ENCODE data around the gene CYP4B1. TPM values are rescaled to one million over a fixed set of nuclear protein-coding genes. Genes with fewer than 3 reads are reported as not detected.
"Not testable (repeated sequence)": the region's sequence is repeated elsewhere in the genome, so short reads cannot be mapped to it uniquely, and the experiment has no call there.

Gene CYP4B1
- polyA plus RNA-seq, 4 donors: 0.81 to 28.9 (median 1.4) TPM

DNA sequence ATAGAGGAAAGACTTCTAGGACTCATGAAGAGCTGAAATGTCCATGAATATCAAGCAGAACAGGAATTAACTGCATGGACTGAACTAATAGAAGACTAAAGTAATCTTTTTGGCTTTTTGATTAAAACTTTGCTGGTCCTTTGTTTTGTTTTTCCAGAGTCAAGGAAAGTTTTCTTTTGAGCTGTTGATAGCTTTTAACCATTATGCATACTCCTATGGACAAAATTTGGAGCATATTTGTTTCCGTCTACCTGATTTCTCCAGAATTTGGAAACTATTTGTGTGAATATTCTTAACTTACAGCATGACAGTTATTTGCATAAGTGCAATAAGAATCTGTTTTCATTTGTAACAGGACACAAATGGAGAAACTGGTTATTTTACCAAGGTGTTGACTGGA lies 24.5 kb upstream of the CYP4B1 start:
- Histone ChIP-seq H3K27ac (ENCODE audit: low read depth in 1 of 3, low read length in 2 of 3) (no peak overlapping the region), H3K36me3 (ENCODE audit: control insufficient read depth in 3 of 3, insufficient read depth in 2 of 3, low read depth in 1 of 3, low read length in 3 of 3) (peaks cover 0 to 2% (median 0%) of the 10 kb centered on the region in 3 donors), H3K4me1 (ENCODE audit: control insufficient read depth in 3 of 3, insufficient read depth in 2 of 3, low read depth in 1 of 3, low read length in 2 of 3) (no peaks in the 10 kb centered on the region), H3K9me3 (ENCODE audit: control insufficient read depth in 2 of 2, insufficient read depth in 1 of 2, low read depth in 1 of 2, low read length in 1 of 2) (peaks cover 8 to 30% of the 10 kb centered on the region in 2 donors), H3K27me3 (ENCODE audit: control insufficient read depth in 3 of 3, insufficient read depth in 3 of 3, low read length in 3 of 3) (peaks cover 0 to under 1% (median 0%) of the 10 kb centered on the region in 3 donors), H3K4me3 (ENCODE audit: low read depth in 1 of 3, low read length in 3 of 3) (no peak overlapping the region)
- WGBS, 3 donors: 93 to 100% (median 95%) methylated on average over 1 of the region's 1 CpG
- DNase-seq (no peak), FAIRE-seq (no peak)

DNA sequence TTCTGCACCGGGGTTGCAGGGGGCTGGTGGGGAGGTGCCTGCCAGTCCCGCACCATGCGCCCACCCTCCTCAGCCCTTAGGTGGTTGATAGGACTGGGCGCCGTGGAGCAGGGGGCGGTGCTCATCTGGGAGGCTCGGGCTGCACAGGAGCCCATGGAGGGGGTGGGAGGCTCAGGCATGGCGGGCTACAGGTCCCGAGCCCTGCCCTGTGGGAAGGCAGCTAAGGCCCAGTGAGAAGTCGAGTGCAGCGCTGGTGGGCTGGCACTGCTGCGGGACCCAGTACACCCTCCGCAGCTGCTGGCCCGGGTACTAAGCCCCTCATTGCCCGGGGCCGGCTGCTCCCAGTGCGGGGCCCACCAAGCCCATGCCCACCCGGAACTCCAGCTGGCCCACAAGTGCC lies 20.4 kb upstream of the CYP4B1 start:
- H3K4me1 ChIP-seq (ENCODE audit: control insufficient read depth in 3 of 3, insufficient read depth in 2 of 3, low read depth in 1 of 3, low read length in 2 of 3); H3K9me3 ChIP-seq (ENCODE audit: control insufficient read depth in 2 of 2, insufficient read depth in 1 of 2, low read depth in 1 of 2, low read length in 1 of 2); H3K4me3 ChIP-seq (ENCODE audit: low read depth in 1 of 3, low read length in 3 of 3); H3K36me3 ChIP-seq (ENCODE audit: control insufficient read depth in 3 of 3, insufficient read depth in 2 of 3, low read depth in 1 of 3, low read length in 3 of 3); H3K27ac ChIP-seq (ENCODE audit: low read depth in 1 of 3, low read length in 2 of 3); H3K27me3 ChIP-seq (ENCODE audit: control insufficient read depth in 3 of 3, insufficient read depth in 3 of 3, low read length in 3 of 3); DNase-seq; FAIRE-seq: not testable (repeated sequence)
- 94 to 96% (median 96%) methylated on average over 17 to 18 of the region's 18 CpGs for whole genome bisulfite sequencing, 3 donors

DNA sequence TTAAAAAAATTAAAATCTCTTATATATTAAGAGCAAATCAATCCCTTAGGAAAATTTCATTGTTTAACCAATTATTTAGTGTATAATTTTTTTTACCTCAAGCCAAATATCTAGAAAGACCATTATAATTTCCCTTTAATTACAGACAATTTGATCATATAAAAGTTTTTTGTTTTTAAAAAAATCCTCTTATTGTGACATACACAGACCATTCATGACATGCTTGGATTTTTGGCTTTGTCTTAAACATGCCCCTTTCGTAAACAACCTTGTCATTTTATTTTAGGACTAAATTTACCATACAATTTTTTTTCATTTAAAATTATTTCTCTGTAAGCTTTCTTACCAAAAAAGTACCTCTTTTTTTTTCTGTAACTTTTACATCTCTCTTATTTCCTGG lies 14.2 kb upstream of the CYP4B1 start:
- Histone ChIP-seq H3K36me3 (ENCODE audit: control insufficient read depth in 3 of 3, insufficient read depth in 2 of 3, low read depth in 1 of 3, low read length in 3 of 3) (no peaks in the 10 kb centered on the region), H3K27ac (ENCODE audit: low read depth in 1 of 3, low read length in 2 of 3) (no peak overlapping the region), H3K4me3 (ENCODE audit: low read depth in 1 of 3, low read length in 3 of 3) (no peak overlapping the region), H3K27me3 (ENCODE audit: control insufficient read depth in 3 of 3, insufficient read depth in 3 of 3, low read length in 3 of 3) (no peaks in the 10 kb centered on the region), H3K9me3 (ENCODE audit: control insufficient read depth in 2 of 2, insufficient read depth in 1 of 2, low read depth in 1 of 2, low read length in 1 of 2) (peaks cover 0 to 12% of the 10 kb centered on the region in 2 donors), H3K4me1 (ENCODE audit: control insufficient read depth in 3 of 3, insufficient read depth in 2 of 3, low read depth in 1 of 3, low read length in 2 of 3) (peaks cover 0 to 5% (median 0%) of the 10 kb centered on the region in 3 donors)
- DNase-seq (no peak), FAIRE-seq (peak; percentile 15)
- 79 to 92% (median 92%) methylated on average over 1 of the region's 1 CpG for WGBS, 3 donors

DNA sequence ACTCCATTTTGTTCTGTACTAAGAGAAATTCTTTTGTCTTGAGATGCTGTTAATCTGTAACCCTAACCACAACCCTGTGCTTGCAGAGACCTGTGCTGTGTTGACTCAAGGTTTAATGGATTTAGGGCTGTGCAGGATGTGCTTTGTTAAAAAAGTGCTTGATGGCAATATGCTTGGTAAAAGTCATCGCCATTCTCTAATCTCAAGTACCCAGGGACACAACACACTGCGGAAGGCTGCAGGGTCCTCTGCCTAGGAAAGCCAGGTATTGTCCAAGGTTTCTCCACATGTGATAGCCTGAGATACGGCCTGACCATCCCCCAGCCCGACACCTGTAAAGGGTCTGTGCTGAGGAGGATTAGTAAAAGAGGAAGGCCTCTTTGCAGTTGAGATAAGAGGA lies 10.2 kb upstream of the CYP4B1 start:
- FAIRE-seq: not testable (repeated sequence)

GRCh38 chr1:46790446-46791101 lies 8.3 kb upstream of the CYP4B1 start:
- DNase-seq: no peak
- H3K36me3 ChIP-seq (ENCODE audit: control insufficient read depth in 3 of 3, insufficient read depth in 2 of 3, low read depth in 1 of 3, low read length in 3 of 3): no peaks in the 10 kb centered on the region

More for the DNA sequence above, 10.2 kb upstream of the CYP4B1 start:
- not testable (repeated sequence) for DNase-seq; H3K9me3 ChIP-seq (ENCODE audit: control insufficient read depth in 2 of 2, insufficient read depth in 1 of 2, low read depth in 1 of 2, low read length in 1 of 2); H3K27me3 ChIP-seq (ENCODE audit: control insufficient read depth in 3 of 3, insufficient read depth in 3 of 3, low read length in 3 of 3); H3K27ac ChIP-seq (ENCODE audit: low read depth in 1 of 3, low read length in 2 of 3); H3K4me3 ChIP-seq (ENCODE audit: low read depth in 1 of 3, low read length in 3 of 3); H3K36me3 ChIP-seq (ENCODE audit: control insufficient read depth in 3 of 3, insufficient read depth in 2 of 3, low read depth in 1 of 3, low read length in 3 of 3); H3K4me1 ChIP-seq (ENCODE audit: control insufficient read depth in 3 of 3, insufficient read depth in 2 of 3, low read depth in 1 of 3, low read length in 2 of 3)
- 64 to 72% (median 67%) methylated on average over 4 of the region's 4 CpGs for WGBS, 3 donors

DNA sequence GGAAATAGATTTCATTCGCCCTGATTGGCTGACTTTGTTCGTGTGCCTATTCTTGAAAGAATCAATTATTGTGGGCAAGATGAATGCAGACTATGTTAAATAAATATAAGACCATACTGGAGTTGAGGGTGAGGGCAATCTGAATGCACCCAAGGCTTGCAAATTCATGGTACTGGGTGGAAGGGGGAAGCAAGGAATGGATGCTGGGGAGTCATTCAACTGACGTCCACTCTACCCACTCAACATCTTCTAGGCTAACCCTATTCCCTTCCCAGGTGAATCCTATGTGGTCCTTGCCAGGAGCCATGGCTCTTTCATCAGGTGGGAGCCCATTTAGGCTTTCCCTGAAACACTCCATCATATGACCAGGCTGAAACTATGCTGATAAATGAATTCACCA lies 5.7 kb upstream of the CYP4B1 start:
- Histone ChIP-seq H3K27ac (ENCODE audit: low read depth in 1 of 3, low read length in 2 of 3) (no peak overlapping the region), H3K9me3 (ENCODE audit: control insufficient read depth in 2 of 2, insufficient read depth in 1 of 2, low read depth in 1 of 2, low read length in 1 of 2) (no peaks in the 10 kb centered on the region), H3K27me3 (ENCODE audit: control insufficient read depth in 3 of 3, insufficient read depth in 3 of 3, low read length in 3 of 3) (no peaks in the 10 kb centered on the region), H3K36me3 (ENCODE audit: control insufficient read depth in 3 of 3, insufficient read depth in 2 of 3, low read depth in 1 of 3, low read length in 3 of 3) (no peaks in the 10 kb centered on the region), H3K4me1 (ENCODE audit: control insufficient read depth in 3 of 3, insufficient read depth in 2 of 3, low read depth in 1 of 3, low read length in 2 of 3) (peaks cover 0 to 7% (median under 1%) of the 10 kb centered on the region in 3 donors), H3K4me3 (ENCODE audit: low read depth in 1 of 3, low read length in 3 of 3) (no peak overlapping the region)
- FAIRE-seq (no peak), DNase-seq (no peak)
- 81 to 83% (median 83%) methylated on average over 3 of the region's 3 CpGs for WGBS, 3 donors

More at GRCh38 chr1:46790446-46791101, 8.3 kb upstream of the CYP4B1 start:
- Histone ChIP-seq H3K4me1 (ENCODE audit: control insufficient read depth in 3 of 3, insufficient read depth in 2 of 3, low read depth in 1 of 3, low read length in 2 of 3) (peaks cover 0 to 5% (median 0%) of the 10 kb centered on the region in 3 donors), H3K27me3 (ENCODE audit: control insufficient read depth in 3 of 3, insufficient read depth in 3 of 3, low read length in 3 of 3) (no peaks in the 10 kb centered on the region), H3K4me3 (ENCODE audit: low read depth in 1 of 3, low read length in 3 of 3) (no peak overlapping the region), H3K9me3 (ENCODE audit: control insufficient read depth in 2 of 2, insufficient read depth in 1 of 2, low read depth in 1 of 2, low read length in 1 of 2) (no peaks in the 10 kb centered on the region), H3K27ac (ENCODE audit: low read depth in 1 of 3, low read length in 2 of 3) (no peak overlapping the region)
- 35 to 67% (median 38%) methylated on average over 1 of the region's 1 CpG for WGBS, 3 donors
- FAIRE-seq: no peak

GRCh38 chr1:46797696-46798470 lies 963 bp upstream of the CYP4B1 start:
- H3K36me3 ChIP-seq (ENCODE audit: control insufficient read depth in 3 of 3, insufficient read depth in 2 of 3, low read depth in 1 of 3, low read length in 3 of 3): no peaks in the 10 kb centered on the region
- H3K4me3 ChIP-seq (ENCODE audit: low read depth in 1 of 3, low read length in 3 of 3): no peak overlapping the region
- 78 to 88% (median 81%) methylated on average over 1 of the region's 1 CpG for WGBS, 3 donors
- FAIRE-seq (no peak), DNase-seq (peak in 1 of 2 donors; percentile 52)
- no peak overlapping the region for H3K27ac ChIP-seq (ENCODE audit: low read depth in 1 of 3, low read length in 2 of 3)
- H3K4me1 ChIP-seq (ENCODE audit: control insufficient read depth in 3 of 3, insufficient read depth in 2 of 3, low read depth in 1 of 3, low read length in 2 of 3): peaks cover 0 to 9% (median 3%) of the 10 kb centered on the region in 3 donors
- no peaks in the 10 kb centered on the region for H3K9me3 ChIP-seq (ENCODE audit: control insufficient read depth in 2 of 2, insufficient read depth in 1 of 2, low read depth in 1 of 2, low read length in 1 of 2)
- no peaks in the 10 kb centered on the region for H3K27me3 ChIP-seq (ENCODE audit: control insufficient read depth in 3 of 3, insufficient read depth in 3 of 3, low read length in 3 of 3)

DNA sequence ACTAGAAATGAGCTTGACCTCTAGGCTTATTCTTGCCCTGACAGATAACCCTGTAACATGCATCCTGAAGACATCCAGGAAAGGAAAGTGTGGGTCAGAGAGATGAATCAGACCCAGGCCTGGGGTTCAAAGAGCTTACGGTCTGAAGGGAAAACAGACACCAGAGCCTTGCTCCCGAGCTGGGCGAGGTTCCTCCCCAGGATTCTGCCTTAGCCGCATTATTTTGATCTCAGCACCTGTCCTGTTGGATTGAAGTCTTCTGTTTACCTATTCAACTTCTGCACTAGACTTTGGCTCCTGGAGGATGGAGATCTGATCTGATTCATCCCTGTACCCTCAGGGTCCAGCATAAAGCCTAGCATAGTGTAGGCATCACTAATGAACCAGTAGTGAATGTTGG lies 1.9 kb downstream of the CYP4B1 start:
- no peaks in the 10 kb centered on the region for H3K9me3 ChIP-seq (ENCODE audit: control insufficient read depth in 2 of 2, insufficient read depth in 1 of 2, low read depth in 1 of 2, low read length in 1 of 2)
- H3K4me1 ChIP-seq (ENCODE audit: control insufficient read depth in 3 of 3, insufficient read depth in 2 of 3, low read depth in 1 of 3, low read length in 2 of 3): peaks cover 0 to 11% (median 3%) of the 10 kb centered on the region in 3 donors
- DNase-seq (no peak), FAIRE-seq (no peak)
- no peak overlapping the region for H3K27ac ChIP-seq (ENCODE audit: low read depth in 1 of 3, low read length in 2 of 3)
- H3K27me3 ChIP-seq (ENCODE audit: control insufficient read depth in 3 of 3, insufficient read depth in 3 of 3, low read length in 3 of 3): no peaks in the 10 kb centered on the region
- H3K36me3 ChIP-seq (ENCODE audit: control insufficient read depth in 3 of 3, insufficient read depth in 2 of 3, low read depth in 1 of 3, low read length in 3 of 3): no peaks in the 10 kb centered on the region
- no peak overlapping the region for H3K4me3 ChIP-seq (ENCODE audit: low read depth in 1 of 3, low read length in 3 of 3)
- WGBS, 3 donors: 55 to 59% (median 57%) methylated on average over 4 of the region's 4 CpGs

Measured in small intestine (tissue), 7 donors.